T-helper 1 cell treated with Interleukin-12 subunit alpha and Interleukin-12 subunit beta and Interleukin-4 antibody, amounts not matched to agents 30 μg/mL and 1 μg/mL, for 36 hours (primary cell): ENCODE data around the gene ARID1B.
A peak's percentile ranks its signal among the peaks of the same experiment; 100 is the strongest.

Experiments used
- H3K27ac Mint-ChIP-seq: one replicate; pipeline ENCODE4 v1.8.0; 2021; ENCODE audit warnings: mild to moderate bottlenecking, mixed read lengths
- H3K27me3 Mint-ChIP-seq: one replicate; pipeline ENCODE4 v1.8.0; 2021; ENCODE audit warnings: low read depth, mixed read lengths
- H3K36me3 Mint-ChIP-seq: one replicate; pipeline ENCODE4 v1.8.0; 2021; ENCODE audit warnings: low read depth, mixed read lengths
- H3K4me1 Mint-ChIP-seq: one replicate; pipeline ENCODE4 v1.8.0; 2021; ENCODE audit warnings: low read depth, mixed read lengths
- H3K4me3 Mint-ChIP-seq: one replicate; pipeline ENCODE4 v1.8.0; 2021; ENCODE audit warnings: mild to moderate bottlenecking, moderate library complexity, mixed read lengths
- H3K9me3 Mint-ChIP-seq: one replicate; pipeline ENCODE4 v1.8.0; 2021; ENCODE audit warnings: mixed read lengths

ARID1B gene

GRCh38 chr6:156853733-156854132, 76.6 kb downstream of the ARID1B start:
- H3K27ac Mint-ChIP-seq: no peak overlapping the region

DNA sequence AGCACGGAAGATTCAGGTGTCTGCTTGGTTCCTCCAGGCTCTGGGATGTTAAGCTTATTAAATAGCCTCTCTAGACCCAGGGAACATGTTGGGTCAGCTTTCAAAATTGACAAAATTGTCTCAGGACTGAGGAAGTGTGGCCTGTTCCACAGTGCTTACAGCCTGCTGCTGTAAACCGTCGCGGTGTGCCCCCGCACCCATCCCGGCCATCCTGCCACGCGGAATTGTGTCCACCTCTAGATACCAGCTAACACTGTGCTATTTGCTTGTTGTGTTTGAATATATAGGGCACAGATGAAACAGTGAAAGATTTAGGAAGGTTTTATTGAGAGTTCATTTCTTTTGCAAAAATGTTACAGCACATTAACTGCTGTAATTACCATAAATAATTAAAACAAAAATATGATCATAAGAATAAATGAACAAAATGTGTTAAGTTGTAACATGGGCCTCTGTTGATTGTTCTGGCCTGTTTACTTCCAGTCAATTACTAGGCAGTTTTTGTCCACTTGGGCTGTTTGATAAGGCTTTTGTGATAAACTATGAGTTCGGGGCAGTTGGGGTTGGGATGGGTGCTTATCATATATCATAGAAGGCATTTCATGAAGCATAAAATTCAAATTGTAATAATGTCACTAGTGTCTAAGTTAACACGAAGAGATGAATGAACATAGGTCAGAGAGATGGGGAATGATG, 77.4 kb downstream of the ARID1B start:
- peaks cover 30% of the 10 kb centered on the region for H3K4me1 Mint-ChIP-seq
- H3K4me3 Mint-ChIP-seq: no peak overlapping the region
- H3K27me3 Mint-ChIP-seq: no peaks in the 10 kb centered on the region
- no peaks in the 10 kb centered on the region for H3K9me3 Mint-ChIP-seq
- no peak overlapping the region for H3K27ac Mint-ChIP-seq
- no peaks in the 10 kb centered on the region for H3K36me3 Mint-ChIP-seq

More at GRCh38 chr6:156853733-156854132, 76.6 kb downstream of the ARID1B start:
- Mint-ChIP-seq H3K27me3 (no peaks in the 10 kb centered on the region), H3K9me3 (no peaks in the 10 kb centered on the region), H3K36me3 (no peaks in the 10 kb centered on the region), H3K4me1 (peaks cover 34% of the 10 kb centered on the region), H3K4me3 (no peak overlapping the region)

DNA sequence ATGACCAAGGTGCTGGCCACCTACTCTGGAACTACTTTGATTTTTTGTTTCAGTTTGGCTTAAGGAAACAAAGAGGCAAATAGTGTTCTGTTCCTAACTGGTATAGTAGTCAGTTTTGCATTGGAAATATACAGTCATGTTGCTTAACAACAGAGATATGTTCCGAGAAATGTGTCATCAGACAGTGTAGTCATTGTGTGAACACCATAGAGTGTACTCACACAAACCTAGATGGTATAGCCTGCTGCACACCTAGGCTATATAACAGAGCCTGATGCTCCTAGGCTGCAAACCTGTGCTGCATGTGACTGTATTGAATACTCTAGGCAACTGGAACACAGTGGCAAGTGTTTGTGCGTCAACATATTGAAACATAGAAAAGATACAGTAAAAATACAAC, 80.4 kb downstream of the ARID1B start:
- Mint-ChIP-seq H3K9me3 (no peaks in the 10 kb centered on the region), H3K36me3 (peaks cover under 1% of the 10 kb centered on the region), H3K27me3 (no peaks in the 10 kb centered on the region), H3K4me1 (peaks cover 37% of the 10 kb centered on the region), H3K27ac (no peak overlapping the region), H3K4me3 (no peak overlapping the region)

GRCh38 chr6:156859686-156860085, 82.5 kb downstream of the ARID1B start:
- Mint-ChIP-seq H3K36me3 (peaks cover 6% of the 10 kb centered on the region), H3K4me1 (peaks cover 41% of the 10 kb centered on the region), H3K4me3 (no peak overlapping the region), H3K9me3 (no peaks in the 10 kb centered on the region), H3K27me3 (no peaks in the 10 kb centered on the region), H3K27ac (peak overlapping the region; percentile 16)

GRCh38 chr6:156862711-156863110, 85.5 kb downstream of the ARID1B start:
- Mint-ChIP-seq H3K27ac (no peak overlapping the region), H3K27me3 (no peaks in the 10 kb centered on the region), H3K36me3 (peaks cover 6% of the 10 kb centered on the region), H3K4me3 (no peak overlapping the region), H3K4me1 (peaks cover 43% of the 10 kb centered on the region), H3K9me3 (no peaks in the 10 kb centered on the region)

GRCh38 chr6:156863504-156863903, 86.3 kb downstream of the ARID1B start:
- no peak overlapping the region for H3K4me3 Mint-ChIP-seq
- H3K27ac Mint-ChIP-seq: no peak overlapping the region
- H3K27me3 Mint-ChIP-seq: no peaks in the 10 kb centered on the region
- H3K4me1 Mint-ChIP-seq: peaks cover 38% of the 10 kb centered on the region
- H3K36me3 Mint-ChIP-seq: peaks cover 6% of the 10 kb centered on the region
- H3K9me3 Mint-ChIP-seq: no peaks in the 10 kb centered on the region

DNA sequence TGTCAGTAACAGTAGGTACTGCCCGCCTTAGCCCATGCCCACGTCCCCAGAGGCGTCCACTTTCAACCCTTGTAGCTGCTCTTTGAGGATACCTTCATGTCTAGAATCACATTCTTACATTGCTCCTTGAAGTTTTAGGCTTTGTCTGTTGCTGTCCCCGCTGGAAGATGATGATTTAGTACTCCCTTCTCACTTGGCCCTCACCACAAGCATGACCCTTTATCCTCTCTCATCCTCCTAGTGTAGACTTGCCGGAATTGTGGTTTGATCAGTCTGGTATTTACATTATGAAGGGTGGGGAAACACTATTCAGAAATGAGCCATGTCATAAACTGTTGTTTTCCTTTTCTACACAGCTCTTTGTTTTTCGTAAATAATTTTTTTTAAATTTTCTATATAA, 87.4 kb downstream of the ARID1B start:
- no peaks in the 10 kb centered on the region for H3K9me3 Mint-ChIP-seq
- peaks cover 6% of the 10 kb centered on the region for H3K36me3 Mint-ChIP-seq
- H3K4me1 Mint-ChIP-seq: peaks cover 38% of the 10 kb centered on the region
- H3K27ac Mint-ChIP-seq: no peak overlapping the region
- H3K4me3 Mint-ChIP-seq: no peak overlapping the region
- H3K27me3 Mint-ChIP-seq: no peaks in the 10 kb centered on the region

GRCh38 chr6:156865019-156865629, 87.9 kb downstream of the ARID1B start:
- Mint-ChIP-seq H3K4me3 (no peak overlapping the region), H3K36me3 (peaks cover 6% of the 10 kb centered on the region), H3K4me1 (peaks cover 37% of the 10 kb centered on the region), H3K9me3 (no peaks in the 10 kb centered on the region), H3K27ac (no peak overlapping the region), H3K27me3 (no peaks in the 10 kb centered on the region)

DNA sequence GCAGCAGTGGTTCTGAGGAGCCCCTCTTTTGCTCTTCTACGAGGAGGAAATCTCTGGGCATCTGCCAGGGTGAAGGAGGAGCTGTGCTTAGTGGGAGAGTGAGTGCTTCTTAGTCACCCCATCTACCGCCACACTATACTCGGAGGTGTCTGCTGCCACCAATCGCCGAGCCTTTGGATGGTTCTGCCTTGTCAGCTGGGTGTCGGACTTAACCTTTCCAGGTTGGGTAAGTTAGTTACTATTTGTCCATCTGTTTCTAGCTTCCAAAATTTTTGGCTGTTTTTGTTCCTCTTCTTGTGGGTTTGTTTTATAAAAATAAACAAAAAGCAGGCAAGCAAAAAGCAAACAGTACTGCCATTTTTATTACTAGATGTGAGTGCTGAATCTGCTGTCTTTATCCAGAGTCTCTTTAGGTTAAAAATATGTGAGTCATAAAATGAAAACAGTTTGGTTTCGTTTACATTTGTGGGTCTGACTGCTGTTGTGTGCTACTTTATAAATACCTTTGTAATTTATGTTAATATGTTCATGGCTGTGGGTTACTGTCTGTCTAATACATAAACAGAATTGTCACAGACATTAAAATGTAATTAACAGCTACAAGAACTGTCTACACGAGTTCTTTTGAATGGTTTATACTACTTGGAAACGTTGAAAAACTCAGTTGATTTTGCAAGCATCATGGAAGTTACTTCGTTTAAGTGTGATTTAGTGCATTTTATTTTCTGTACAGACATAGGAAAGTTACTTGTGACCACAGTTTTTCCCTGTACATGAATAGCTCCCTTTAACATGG, 89.2 kb downstream of the ARID1B start:
- Mint-ChIP-seq H3K27me3 (no peaks in the 10 kb centered on the region), H3K4me1 (peaks cover 37% of the 10 kb centered on the region), H3K36me3 (peaks cover 6% of the 10 kb centered on the region), H3K9me3 (no peaks in the 10 kb centered on the region), H3K27ac (no peak overlapping the region), H3K4me3 (no peak overlapping the region)

DNA sequence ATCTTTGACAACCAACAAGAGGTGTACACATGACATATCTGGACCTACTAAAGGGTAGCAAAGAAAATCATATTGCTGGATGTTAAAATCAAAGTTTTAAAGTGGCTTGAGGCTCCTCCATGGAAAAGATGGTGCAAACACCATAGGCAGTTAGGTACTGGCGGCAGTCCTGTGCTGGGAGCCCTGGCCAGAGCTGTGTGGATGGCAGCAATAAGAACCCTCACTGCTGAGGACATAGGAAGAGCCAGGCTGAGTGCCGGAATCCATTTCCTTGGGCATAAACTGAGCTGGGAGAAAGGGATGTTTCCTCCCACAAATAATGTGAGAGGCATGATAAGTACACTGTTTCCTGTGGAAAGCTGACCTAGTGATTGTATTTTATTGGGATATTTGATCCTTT, 89.9 kb downstream of the ARID1B start:
- no peak overlapping the region for H3K27ac Mint-ChIP-seq
- H3K9me3 Mint-ChIP-seq: no peaks in the 10 kb centered on the region
- peaks cover 6% of the 10 kb centered on the region for H3K36me3 Mint-ChIP-seq
- H3K4me3 Mint-ChIP-seq: no peak overlapping the region
- H3K4me1 Mint-ChIP-seq: peaks cover 33% of the 10 kb centered on the region
- H3K27me3 Mint-ChIP-seq: no peaks in the 10 kb centered on the region

DNA sequence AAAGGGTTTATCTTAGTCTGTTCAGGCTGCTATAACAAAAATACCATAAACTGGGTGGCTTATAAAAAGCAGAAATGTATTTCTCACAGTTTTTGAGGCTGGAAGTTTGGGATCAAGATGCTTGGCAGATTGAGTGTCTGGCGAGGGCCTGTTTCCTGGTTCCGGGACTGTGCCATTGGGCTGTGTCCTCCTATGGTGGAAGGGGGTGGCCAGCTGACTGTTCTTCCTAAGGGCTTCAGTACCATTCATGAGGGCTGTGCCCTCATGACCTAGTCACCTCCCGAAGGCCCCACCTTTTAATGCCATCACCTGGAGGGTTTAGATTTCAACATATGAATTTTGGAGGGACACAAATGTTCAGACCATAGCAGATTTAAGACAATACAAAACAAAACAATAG, 91.2 kb downstream of the ARID1B start:
- Mint-ChIP-seq H3K27me3 (no peaks in the 10 kb centered on the region), H3K27ac (no peak overlapping the region), H3K4me3 (no peak overlapping the region), H3K9me3 (no peaks in the 10 kb centered on the region), H3K4me1 (peaks cover 22% of the 10 kb centered on the region), H3K36me3 (no peaks in the 10 kb centered on the region)

DNA sequence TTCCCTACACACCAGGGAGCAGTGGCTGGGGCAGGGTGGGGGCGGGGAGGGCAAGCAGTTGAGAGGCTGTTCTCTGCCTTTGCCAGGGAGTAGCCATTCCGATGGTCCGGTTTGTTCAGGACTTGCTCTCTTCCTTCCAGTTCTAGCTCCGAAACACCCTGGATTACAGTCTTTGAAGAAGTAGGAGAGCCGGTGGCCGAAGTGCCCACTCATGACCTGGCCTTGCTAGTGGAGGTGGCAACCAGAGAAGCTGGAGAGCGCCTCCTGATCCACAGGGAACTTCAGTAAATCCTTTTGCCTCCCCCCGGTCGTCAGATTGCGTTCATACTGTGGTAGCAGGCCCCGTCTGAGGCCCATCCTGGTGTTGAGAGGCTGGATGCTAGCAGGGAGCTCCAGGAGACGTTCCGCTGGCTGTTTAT, 92.8 kb downstream of the ARID1B start:
- no peak overlapping the region for H3K4me3 Mint-ChIP-seq
- H3K27me3 Mint-ChIP-seq: no peaks in the 10 kb centered on the region
- H3K27ac Mint-ChIP-seq: no peak overlapping the region
- H3K9me3 Mint-ChIP-seq: no peaks in the 10 kb centered on the region
- peaks cover 5% of the 10 kb centered on the region for H3K36me3 Mint-ChIP-seq
- peaks cover 32% of the 10 kb centered on the region for H3K4me1 Mint-ChIP-seq

- Mint-ChIP-seq H3K4me1 (peaks cover 29% of the 10 kb centered on the region), H3K36me3 (peaks cover 5% of the 10 kb centered on the region), H3K27me3 (no peaks in the 10 kb centered on the region), H3K4me3 (no peak overlapping the region), H3K27ac (no peak overlapping the region), H3K9me3 (no peaks in the 10 kb centered on the region)
Observed at GRCh38 chr6:156870924-156871539, 93.9 kb downstream of the ARID1B start.

DNA sequence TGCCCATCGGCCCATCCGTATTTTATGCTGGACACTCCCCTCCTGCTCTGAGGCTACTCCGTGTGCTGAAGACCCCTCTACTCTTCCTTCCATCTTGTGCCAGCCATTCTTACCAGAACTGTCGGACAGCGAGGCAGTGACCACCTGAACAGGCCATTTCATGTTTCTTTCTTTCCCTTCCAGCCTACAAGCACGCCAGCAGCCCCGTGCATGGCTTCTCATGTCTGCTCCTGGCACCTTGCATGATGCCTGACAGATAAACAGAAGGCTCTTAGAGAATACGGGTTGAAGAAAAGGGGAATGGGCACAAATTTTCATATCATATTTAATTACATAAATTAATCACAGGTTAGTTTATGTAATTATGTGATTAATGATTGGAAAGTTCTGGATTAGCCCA, 95.7 kb downstream of the ARID1B start:
- Mint-ChIP-seq H3K27me3 (no peaks in the 10 kb centered on the region), H3K4me1 (peaks cover 19% of the 10 kb centered on the region), H3K4me3 (no peak overlapping the region), H3K9me3 (no peaks in the 10 kb centered on the region), H3K36me3 (peaks cover 5% of the 10 kb centered on the region), H3K27ac (no peak overlapping the region)
